Activated T-cell treated with anti-CD3 and anti-CD28 coated beads, Interleukin-2, amount 50 U/mL, for 24 hours (primary cell): ENCODE measurements around the gene OR9A4.

Source experiments
- DNase-seq: peaks from one replicate; pipeline ENCODE4 v3.0.0-alpha.2; 2020
- H3K27ac Mint-ChIP-seq: 2 replicates; pipeline ENCODE4 v1.8.0; 2020; ENCODE audit warnings: mild to moderate bottlenecking, mixed read lengths
- H3K27me3 Mint-ChIP-seq: 2 replicates; pipeline ENCODE4 v1.8.0; 2020; ENCODE audit warnings: mixed read lengths
- H3K36me3 Mint-ChIP-seq: 2 replicates; pipeline ENCODE4 v1.8.0; 2020; ENCODE audit warnings: low read depth, mixed read lengths
- H3K4me1 Mint-ChIP-seq: 2 replicates; pipeline ENCODE4 v1.8.0; 2020; ENCODE audit warnings: low read depth, mixed read lengths
- H3K4me3 Mint-ChIP-seq: 2 replicates; pipeline ENCODE4 v1.8.0; 2020; ENCODE audit warnings: mild to moderate bottlenecking, moderate library complexity, mixed read lengths
- H3K9me3 Mint-ChIP-seq: 2 replicates; pipeline ENCODE4 v1.8.0; 2020; ENCODE audit warnings: mixed read lengths

The OR9A4 gene

GRCh38 chr7:141920281-141920680 lies 4.1 kb downstream of the OR9A4 start:
- no peaks in the 10 kb centered on the region for H3K4me1 Mint-ChIP-seq
- no peaks in the 10 kb centered on the region for H3K36me3 Mint-ChIP-seq
- no peak overlapping the region for H3K4me3 Mint-ChIP-seq
- H3K27ac Mint-ChIP-seq, result no peak overlapping the region
- no peaks in the 10 kb centered on the region for H3K27me3 Mint-ChIP-seq
- no peak for DNase-seq
- H3K9me3 Mint-ChIP-seq, result peaks cover 2% of the 10 kb centered on the region

- H3K4me1 Mint-ChIP-seq, result no peaks in the 10 kb centered on the region
- DNase-seq, result no peak
- no peak overlapping the region for H3K4me3 Mint-ChIP-seq
- H3K9me3 Mint-ChIP-seq, result peaks cover 5% of the 10 kb centered on the region
- H3K36me3 Mint-ChIP-seq, result no peaks in the 10 kb centered on the region
- H3K27ac Mint-ChIP-seq, result no peak overlapping the region
- peaks cover 5% of the 10 kb centered on the region for H3K27me3 Mint-ChIP-seq
These were observed 12.1 kb downstream of the OR9A4 start for GRCh38 chr7:141928146-141928844.

DNA sequence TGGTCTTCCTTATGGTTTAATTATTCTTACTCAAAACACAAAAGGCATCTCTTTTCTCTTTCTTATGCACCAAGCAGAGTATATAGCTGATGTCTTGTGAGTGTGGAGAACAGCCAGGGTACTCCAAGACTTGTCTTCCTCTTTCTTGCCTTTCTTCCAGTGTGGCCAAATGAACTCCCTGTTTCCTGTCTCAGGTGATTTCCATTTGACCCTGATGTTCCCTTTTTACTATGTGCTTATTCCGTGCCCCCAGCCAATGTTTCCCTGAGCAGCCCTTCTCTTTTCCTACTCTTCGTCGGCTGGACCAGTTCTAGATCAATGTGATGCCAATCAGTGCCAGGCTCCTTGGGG lies 12.6 kb downstream of the OR9A4 start:
- DNase-seq, result no peak
- no peaks in the 10 kb centered on the region for H3K36me3 Mint-ChIP-seq
- H3K4me1 Mint-ChIP-seq, result no peaks in the 10 kb centered on the region
- H3K27ac Mint-ChIP-seq, result no peak overlapping the region
- no peak overlapping the region for H3K4me3 Mint-ChIP-seq
- H3K9me3 Mint-ChIP-seq, result peaks cover 5% of the 10 kb centered on the region
- H3K27me3 Mint-ChIP-seq, result peaks cover 5% of the 10 kb centered on the region

DNA sequence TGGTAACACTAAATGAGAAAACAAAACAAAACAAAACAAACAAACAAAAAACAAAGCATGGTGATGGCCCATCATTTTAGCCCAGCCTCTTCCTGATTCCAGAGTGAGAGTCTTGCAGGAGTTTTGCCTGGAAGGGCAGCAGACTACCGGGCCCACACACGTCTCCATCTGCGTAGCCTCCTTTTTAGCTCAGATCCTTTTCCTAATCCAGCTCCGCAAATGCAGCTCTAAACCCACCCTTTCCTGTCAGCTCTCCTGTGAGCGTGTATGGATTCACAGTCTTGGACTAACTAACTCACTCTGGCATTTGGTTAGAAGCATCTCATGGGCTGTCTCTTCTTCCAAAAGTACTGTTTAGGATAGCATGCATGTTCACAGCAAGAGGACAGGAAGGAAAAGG lies 14.0 kb downstream of the OR9A4 start:
- H3K27me3 Mint-ChIP-seq, result peaks cover 9% of the 10 kb centered on the region
- H3K9me3 Mint-ChIP-seq, result peaks cover 5% of the 10 kb centered on the region
- no peaks in the 10 kb centered on the region for H3K36me3 Mint-ChIP-seq
- no peak for DNase-seq
- no peak overlapping the region for H3K4me3 Mint-ChIP-seq
- H3K4me1 Mint-ChIP-seq, result no peaks in the 10 kb centered on the region
- H3K27ac Mint-ChIP-seq, result no peak overlapping the region

DNA sequence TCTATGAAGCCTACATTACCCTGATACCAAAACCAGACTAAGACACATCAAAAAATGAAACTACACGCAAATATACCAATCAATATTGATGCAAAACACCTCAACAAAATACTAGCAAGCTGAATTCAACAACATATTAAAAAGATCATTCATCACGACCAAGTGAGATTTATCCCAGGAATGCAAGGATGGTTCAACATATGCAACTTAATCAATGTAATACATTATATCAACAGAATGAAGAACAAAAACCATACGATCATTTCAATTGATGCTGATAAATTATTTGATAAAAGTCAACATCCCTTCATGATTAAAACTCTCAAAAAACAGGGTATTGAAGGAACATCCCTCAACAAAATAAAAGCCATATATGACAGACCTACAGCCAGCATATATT lies 24.9 kb downstream of the OR9A4 start:
- Mint-ChIP-seq H3K4me1 (peaks cover 5% of the 10 kb centered on the region), H3K9me3 (peaks cover 25% of the 10 kb centered on the region), H3K4me3 (no peak overlapping the region), H3K36me3 (no peaks in the 10 kb centered on the region), H3K27ac (no peak overlapping the region), H3K27me3 (peaks cover 4% of the 10 kb centered on the region)
- DNase-seq, result no peak

GRCh38 chr7:141943846-141944245 lies 27.6 kb downstream of the OR9A4 start:
- Mint-ChIP-seq H3K27me3 (peaks cover 6% of the 10 kb centered on the region), H3K27ac (no peak overlapping the region), H3K9me3 (peaks cover 25% of the 10 kb centered on the region), H3K36me3 (no peaks in the 10 kb centered on the region), H3K4me3 (no peak overlapping the region), H3K4me1 (peaks cover 5% of the 10 kb centered on the region)
- DNase-seq, result no peak

GRCh38 chr7:141944811-141945210 lies 28.6 kb downstream of the OR9A4 start:
- Mint-ChIP-seq H3K9me3 (peaks cover 20% of the 10 kb centered on the region), H3K4me3 (no peak overlapping the region), H3K36me3 (no peaks in the 10 kb centered on the region), H3K27me3 (peaks cover 7% of the 10 kb centered on the region), H3K27ac (no peak overlapping the region), H3K4me1 (peaks cover 5% of the 10 kb centered on the region)
- DNase-seq, result no peak

DNA sequence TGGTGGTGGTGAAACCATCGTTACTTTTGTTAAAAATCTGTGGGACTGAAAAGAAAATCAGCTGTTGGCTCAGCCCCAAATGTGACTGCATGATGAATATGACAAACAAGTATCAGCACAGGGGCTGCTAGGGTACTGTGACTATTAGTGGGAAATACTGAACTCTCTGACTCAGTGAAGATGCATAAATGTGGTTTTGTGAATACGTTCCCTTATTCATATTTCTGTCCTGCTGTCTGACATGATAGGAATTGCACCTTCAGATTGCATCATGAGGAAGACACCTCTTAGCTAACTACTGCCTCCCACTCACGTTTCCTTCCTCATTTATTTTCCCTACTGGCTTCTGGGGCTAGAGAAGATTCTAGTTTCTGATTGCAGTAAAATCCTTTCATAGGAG lies 29.2 kb downstream of the OR9A4 start:
- Mint-ChIP-seq H3K27ac (no peak overlapping the region), H3K4me3 (no peak overlapping the region), H3K27me3 (peaks cover 11% of the 10 kb centered on the region), H3K36me3 (no peaks in the 10 kb centered on the region), H3K4me1 (peaks cover 5% of the 10 kb centered on the region), H3K9me3 (peaks cover 16% of the 10 kb centered on the region)
- DNase-seq, result no peak

- peaks cover 5% of the 10 kb centered on the region for H3K4me1 Mint-ChIP-seq
- DNase-seq, result no peak
- H3K9me3 Mint-ChIP-seq, result peaks cover 6% of the 10 kb centered on the region
These were observed 30.6 kb downstream of the OR9A4 start, which contains the start of gene CLEC5A for GRCh38 chr7:141946796-141947195. Gene CLEC5A, minus strand, starts transcription at chr7:141946974. Its CDS starts 682 bp downstream, at chr7:141946292.

DNA sequence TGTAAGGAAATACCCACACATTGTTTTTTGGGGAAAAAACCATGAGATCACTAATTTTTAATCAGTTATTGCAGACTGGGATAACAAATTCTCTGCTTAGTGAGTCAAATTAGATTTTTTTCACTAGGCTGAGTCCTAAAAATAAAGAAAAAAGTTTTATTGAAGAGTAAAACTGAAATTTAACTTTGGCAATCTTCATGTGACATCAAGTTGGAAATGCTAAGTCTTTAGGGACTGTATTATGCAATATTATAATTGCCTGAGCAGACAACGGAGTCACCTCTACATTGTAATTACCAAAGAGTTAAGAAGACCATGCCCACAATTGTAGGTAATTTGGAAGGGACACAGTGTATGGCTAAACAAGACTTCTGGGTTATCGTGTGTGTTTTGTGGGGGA lies 32.8 kb downstream of the OR9A4 start:
- H3K4me3 Mint-ChIP-seq, result no peak overlapping the region
- no peak for DNase-seq
- H3K4me1 Mint-ChIP-seq, result peaks cover 5% of the 10 kb centered on the region
- no peaks in the 10 kb centered on the region for H3K36me3 Mint-ChIP-seq
- H3K27ac Mint-ChIP-seq, result no peak overlapping the region
- no peaks in the 10 kb centered on the region for H3K9me3 Mint-ChIP-seq
- H3K27me3 Mint-ChIP-seq, result peaks cover 8% of the 10 kb centered on the region

More at GRCh38 chr7:141946796-141947195, 30.6 kb downstream of the OR9A4 start, which contains the start of gene CLEC5A:
- peaks cover 11% of the 10 kb centered on the region for H3K27me3 Mint-ChIP-seq
- H3K27ac Mint-ChIP-seq, result no peak within 1 kb of the TSS
- H3K4me3 Mint-ChIP-seq, result no peak within 1 kb of the TSS
- H3K36me3 Mint-ChIP-seq, result no peaks in the 10 kb centered on the region

- Mint-ChIP-seq H3K27ac (no peak overlapping the region), H3K9me3 (no peaks in the 10 kb centered on the region), H3K4me3 (no peak overlapping the region), H3K27me3 (peaks cover 12% of the 10 kb centered on the region), H3K4me1 (peaks cover 5% of the 10 kb centered on the region), H3K36me3 (no peaks in the 10 kb centered on the region)
- DNase-seq, result no peak
These were observed 33.3 kb downstream of the OR9A4 start for GRCh38 chr7:141949451-141949850.

- Mint-ChIP-seq H3K9me3 (no peaks in the 10 kb centered on the region), H3K36me3 (no peaks in the 10 kb centered on the region), H3K4me3 (no peak overlapping the region), H3K27ac (no peak overlapping the region), H3K4me1 (peaks cover 5% of the 10 kb centered on the region), H3K27me3 (peaks cover 12% of the 10 kb centered on the region)
- DNase-seq, result no peak
These were observed 33.7 kb downstream of the OR9A4 start for GRCh38 chr7:141949911-141950310.

DNA sequence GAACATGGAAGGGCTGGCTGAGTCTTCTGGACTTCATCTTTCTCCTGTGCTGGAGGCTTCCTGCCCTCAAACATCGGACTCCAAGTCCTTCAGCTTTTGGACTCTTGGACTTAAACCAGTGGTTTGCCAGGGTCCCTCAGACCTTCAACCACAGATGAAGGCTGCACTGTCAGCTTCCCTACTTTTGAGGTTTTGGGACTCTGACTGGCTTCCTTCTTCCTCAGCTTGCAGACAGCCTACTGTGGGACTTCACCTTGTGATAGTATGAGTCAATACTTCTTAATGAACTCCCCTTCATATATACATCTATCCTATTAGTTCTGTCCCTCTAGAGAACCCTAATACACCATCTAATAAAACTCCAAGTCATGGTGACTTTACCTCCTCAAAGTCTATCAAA lies 34.6 kb downstream of the OR9A4 start:
- Mint-ChIP-seq H3K27ac (no peak overlapping the region), H3K27me3 (peaks cover 12% of the 10 kb centered on the region)
- no peak for DNase-seq

GRCh38 chr7:141952461-141952860 lies 36.3 kb downstream of the OR9A4 start:
- Mint-ChIP-seq H3K4me3 (no peak overlapping the region), H3K4me1 (no peaks in the 10 kb centered on the region)
- no peak for DNase-seq

More for the DNA sequence above, 34.6 kb downstream of the OR9A4 start:
- Mint-ChIP-seq H3K9me3 (no peaks in the 10 kb centered on the region), H3K4me3 (no peak overlapping the region), H3K4me1 (no peaks in the 10 kb centered on the region), H3K36me3 (no peaks in the 10 kb centered on the region)

DNA sequence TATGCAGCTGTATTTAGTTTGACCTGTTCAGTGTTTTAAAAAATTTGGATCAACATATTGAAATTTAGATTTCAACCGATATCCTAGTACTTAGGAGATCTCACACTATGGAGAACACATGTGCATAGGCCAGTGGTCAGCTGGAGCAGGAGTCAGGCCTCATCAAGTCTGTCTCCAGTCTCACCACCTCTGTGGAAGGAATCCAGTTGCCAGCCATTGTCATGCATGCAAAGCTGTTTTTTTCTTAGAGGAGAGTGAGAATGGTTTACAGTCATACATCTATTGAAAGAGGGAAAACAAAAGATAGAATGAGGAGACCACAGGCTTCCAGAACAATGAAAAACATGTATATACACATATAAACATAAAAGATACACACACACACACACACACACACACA lies 38.1 kb downstream of the OR9A4 start:
- no peak for DNase-seq
- Mint-ChIP-seq H3K4me3 (no peak overlapping the region), H3K4me1 (no peaks in the 10 kb centered on the region), H3K36me3 (no peaks in the 10 kb centered on the region), H3K27ac (no peak overlapping the region), H3K27me3 (peaks cover 9% of the 10 kb centered on the region), H3K9me3 (no peaks in the 10 kb centered on the region)

More at GRCh38 chr7:141952461-141952860, 36.3 kb downstream of the OR9A4 start:
- H3K9me3 Mint-ChIP-seq, result no peaks in the 10 kb centered on the region
- H3K36me3 Mint-ChIP-seq, result no peaks in the 10 kb centered on the region
- H3K27ac Mint-ChIP-seq, result no peak overlapping the region
- H3K27me3 Mint-ChIP-seq, result peaks cover 9% of the 10 kb centered on the region

DNA sequence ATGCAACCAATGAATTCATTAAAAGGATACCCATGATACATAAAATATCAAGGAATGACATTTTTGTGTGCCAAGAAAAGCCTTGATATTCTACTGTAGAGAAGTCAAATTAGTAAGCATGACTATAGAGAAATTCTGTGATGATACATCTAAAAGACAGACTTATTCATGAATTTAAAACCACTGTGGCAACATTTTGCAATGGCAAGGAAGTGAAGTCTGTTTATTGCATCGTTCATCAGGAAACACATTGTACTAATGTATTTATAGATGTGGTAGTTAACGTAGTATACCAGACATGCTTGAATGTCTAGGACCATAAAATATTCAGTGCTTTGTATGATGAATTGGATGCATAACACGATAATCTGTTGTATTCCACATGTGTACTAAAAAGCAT lies 39.9 kb downstream of the OR9A4 start:
- H3K27me3 Mint-ChIP-seq, result peaks cover 4% of the 10 kb centered on the region
- H3K4me1 Mint-ChIP-seq, result no peaks in the 10 kb centered on the region
- H3K27ac Mint-ChIP-seq, result no peak overlapping the region
- H3K9me3 Mint-ChIP-seq, result no peaks in the 10 kb centered on the region
- no peaks in the 10 kb centered on the region for H3K36me3 Mint-ChIP-seq
- DNase-seq, result no peak
- no peak overlapping the region for H3K4me3 Mint-ChIP-seq
